ENCODE results near the gene CBLN3.

- TF ChIP-seq CTCF (IDR thresholded peaks at IDR 0.05; ENCODE audit: borderline replicate concordance, extremely low read depth, low read length, poor library complexity, severe bottlenecking) (no peak), EZH2 (IDR thresholded peaks at IDR 0.05; ENCODE audit: borderline replicate concordance, low read depth, low read length, severe bottlenecking) (no peak)
These were observed 42.5 kb downstream of the CBLN3 start for GRCh38 chr14:24387009-24387345.

All from DND-41 (cell line).